Measurements from ENCODE around the gene ARFGAP2. TPM values are rescaled to one million over a fixed set of nuclear protein-coding genes. Genes with fewer than 3 reads are reported as not detected.

The ARFGAP2 gene
- total RNA-seq, 1 donor from 2014 or later: 110 TPM

DNA sequence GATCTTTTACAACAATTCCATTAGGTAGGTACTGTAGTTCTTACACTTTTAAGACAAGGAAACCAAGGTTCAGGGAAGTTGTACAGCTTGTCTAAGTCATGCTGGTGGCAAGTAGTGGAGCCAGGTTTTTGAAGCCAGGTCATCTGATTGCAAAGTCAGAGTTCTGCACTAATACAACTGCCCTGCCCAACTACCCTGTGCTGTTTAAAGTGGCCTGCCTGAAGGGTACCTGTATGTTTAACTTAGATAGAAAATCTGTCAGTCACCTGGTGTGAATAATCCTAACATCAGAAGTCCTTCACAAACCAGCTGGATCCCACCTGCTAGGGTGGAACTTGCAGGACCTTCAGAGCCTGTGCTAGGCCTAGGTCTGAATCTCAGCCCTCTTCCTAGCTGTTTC is 44.2 kb downstream of the ARFGAP2 start:
- H3K4me1 Mint-ChIP-seq: peaks cover 17% of the 10 kb centered on the region
- no peak overlapping the region for H3K4me3 Mint-ChIP-seq
- peaks cover 2% of the 10 kb centered on the region for H3K36me3 Mint-ChIP-seq (ENCODE audit: low read depth)
- TF ChIP-seq, protein P1, sequence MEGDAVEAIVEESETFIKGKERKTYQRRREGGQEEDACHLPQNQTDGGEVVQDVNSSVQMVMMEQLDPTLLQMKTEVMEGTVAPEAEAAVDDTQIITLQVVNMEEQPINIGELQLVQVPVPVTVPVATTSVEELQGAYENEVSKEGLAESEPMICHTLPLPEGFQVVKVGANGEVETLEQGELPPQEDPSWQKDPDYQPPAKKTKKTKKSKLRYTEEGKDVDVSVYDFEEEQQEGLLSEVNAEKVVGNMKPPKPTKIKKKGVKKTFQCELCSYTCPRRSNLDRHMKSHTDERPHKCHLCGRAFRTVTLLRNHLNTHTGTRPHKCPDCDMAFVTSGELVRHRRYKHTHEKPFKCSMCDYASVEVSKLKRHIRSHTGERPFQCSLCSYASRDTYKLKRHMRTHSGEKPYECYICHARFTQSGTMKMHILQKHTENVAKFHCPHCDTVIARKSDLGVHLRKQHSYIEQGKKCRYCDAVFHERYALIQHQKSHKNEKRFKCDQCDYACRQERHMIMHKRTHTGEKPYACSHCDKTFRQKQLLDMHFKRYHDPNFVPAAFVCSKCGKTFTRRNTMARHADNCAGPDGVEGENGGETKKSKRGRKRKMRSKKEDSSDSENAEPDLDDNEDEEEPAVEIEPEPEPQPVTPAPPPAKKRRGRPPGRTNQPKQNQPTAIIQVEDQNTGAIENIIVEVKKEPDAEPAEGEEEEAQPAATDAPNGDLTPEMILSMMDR (conservative IDR thresholded peaks at IDR 0.05): no peak
- no peak overlapping the region for H3K27ac Mint-ChIP-seq (ENCODE audit: unreplicated experiment)
- DNase-seq (ENCODE audit: low read depth, low spot score): no peak
- no peaks in the 10 kb centered on the region for H3K9me3 Mint-ChIP-seq
- no peaks in the 10 kb centered on the region for H3K27me3 Mint-ChIP-seq (ENCODE audit: low read depth)

DNA sequence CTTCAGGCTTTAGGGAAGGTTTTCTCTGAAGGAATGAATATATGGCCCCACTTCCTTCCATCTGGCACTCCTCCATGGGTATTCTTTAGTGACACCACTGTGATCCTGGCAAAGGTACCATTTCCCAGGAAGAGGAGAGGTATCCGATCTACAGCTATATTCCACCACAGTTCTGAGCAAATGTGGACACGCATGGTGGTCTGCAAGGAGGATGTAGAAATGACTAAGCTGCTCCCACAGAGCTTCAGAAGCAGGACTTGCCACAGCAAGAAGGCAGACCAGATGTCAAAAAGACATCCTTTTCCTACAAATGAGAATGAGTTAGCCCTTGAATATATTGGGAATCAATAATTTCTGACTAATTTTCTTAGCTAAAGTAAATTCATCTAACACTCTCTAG is 45.5 kb downstream of the ARFGAP2 start:
- Mint-ChIP-seq H3K9me3 (no peaks in the 10 kb centered on the region), H3K27me3 (ENCODE audit: low read depth) (no peaks in the 10 kb centered on the region), H3K4me3 (no peak overlapping the region), H3K4me1 (peaks cover 17% of the 10 kb centered on the region), H3K27ac (ENCODE audit: unreplicated experiment) (no peak overlapping the region), H3K36me3 (ENCODE audit: low read depth) (no peaks in the 10 kb centered on the region)
- DNase-seq (ENCODE audit: low read depth, low spot score): no peak
- TF ChIP-seq, protein P1 (conservative IDR thresholded peaks at IDR 0.05): no peak

DNA sequence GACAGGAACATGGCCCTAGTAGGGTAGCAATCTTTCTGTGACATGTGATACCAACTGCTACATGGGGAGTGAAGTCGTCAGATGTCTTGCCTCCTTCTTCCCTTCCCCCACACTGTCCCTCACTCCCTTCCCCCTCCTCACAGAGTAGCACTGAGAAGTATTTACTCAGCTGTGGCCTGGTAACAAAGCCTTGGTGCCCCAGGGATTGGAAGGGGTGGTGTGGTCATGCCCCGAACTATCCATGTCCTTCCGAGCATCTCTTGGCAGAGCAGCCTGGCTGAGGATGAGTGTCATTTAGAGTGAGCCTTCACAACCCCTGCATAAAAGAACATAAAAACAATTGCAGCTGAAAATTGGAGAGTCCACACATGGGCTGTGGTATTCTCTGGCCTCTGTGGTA is 46.1 kb downstream of the ARFGAP2 start:
- H3K27me3 Mint-ChIP-seq (ENCODE audit: low read depth): no peaks in the 10 kb centered on the region
- peak overlapping the region; percentile 64 for H3K27ac Mint-ChIP-seq (ENCODE audit: unreplicated experiment)
- peaks cover 17% of the 10 kb centered on the region for H3K4me1 Mint-ChIP-seq
- DNase-seq (ENCODE audit: low read depth, low spot score): no peak
- no peaks in the 10 kb centered on the region for H3K9me3 Mint-ChIP-seq
- TF ChIP-seq, protein P1 (conservative IDR thresholded peaks at IDR 0.05): no peak
- no peaks in the 10 kb centered on the region for H3K36me3 Mint-ChIP-seq (ENCODE audit: low read depth)
- H3K4me3 Mint-ChIP-seq: no peak overlapping the region

DNA sequence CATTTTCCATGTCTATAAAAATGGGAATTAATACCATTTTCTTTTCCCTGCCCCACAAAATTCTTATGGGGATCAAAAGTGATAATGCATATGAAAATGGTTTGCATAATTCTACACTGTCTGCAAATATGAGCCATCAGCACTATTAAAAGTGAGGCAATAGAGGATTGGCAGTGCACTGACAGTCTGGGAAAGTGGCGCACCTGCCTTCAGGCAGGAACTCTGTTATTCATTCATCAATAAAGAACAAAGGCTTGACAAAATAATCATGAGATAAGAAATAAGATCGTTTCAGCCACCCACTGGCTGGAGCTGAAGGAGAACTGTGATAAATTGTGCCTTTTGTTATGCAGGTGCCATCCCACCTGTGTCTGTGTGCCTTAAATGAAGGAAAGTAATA is 49.5 kb downstream of the ARFGAP2 start:
- DNase-seq (ENCODE audit: low read depth, low spot score): no peak
- TF ChIP-seq, protein P1 (conservative IDR thresholded peaks at IDR 0.05): no peak
- H3K4me3 Mint-ChIP-seq: no peak overlapping the region
- no peak overlapping the region for H3K27ac Mint-ChIP-seq (ENCODE audit: unreplicated experiment)
- no peaks in the 10 kb centered on the region for H3K36me3 Mint-ChIP-seq (ENCODE audit: low read depth)
- H3K27me3 Mint-ChIP-seq (ENCODE audit: low read depth): no peaks in the 10 kb centered on the region
- H3K4me1 Mint-ChIP-seq: peaks cover 21% of the 10 kb centered on the region
- no peaks in the 10 kb centered on the region for H3K9me3 Mint-ChIP-seq

DNA sequence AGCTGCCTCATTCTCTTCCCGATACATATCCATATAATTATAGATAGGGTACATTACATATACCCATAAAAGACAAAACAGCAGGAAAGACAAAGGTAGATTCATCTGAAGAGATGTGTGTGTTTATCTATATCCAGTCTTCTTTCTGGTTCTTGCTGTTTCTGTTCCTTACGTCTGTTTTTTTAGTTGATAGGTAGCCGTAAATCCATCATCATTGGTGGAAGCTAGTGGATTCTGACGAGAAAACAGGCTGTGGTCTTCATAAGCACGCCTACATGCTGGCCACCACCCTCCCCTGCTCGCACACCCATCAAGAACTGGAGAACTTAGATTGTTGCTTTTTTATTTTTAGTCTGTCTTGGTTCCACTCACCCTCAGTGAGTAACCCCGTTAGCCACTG is 51.6 kb downstream of the ARFGAP2 start:
- TF ChIP-seq, protein P1 (conservative IDR thresholded peaks at IDR 0.05): no peak
- H3K9me3 Mint-ChIP-seq: no peaks in the 10 kb centered on the region
- no peak for DNase-seq (ENCODE audit: low read depth, low spot score)
- H3K4me1 Mint-ChIP-seq: peaks cover 8% of the 10 kb centered on the region
- H3K36me3 Mint-ChIP-seq (ENCODE audit: low read depth): no peaks in the 10 kb centered on the region
- H3K27me3 Mint-ChIP-seq (ENCODE audit: low read depth): no peaks in the 10 kb centered on the region
- no peak overlapping the region for H3K4me3 Mint-ChIP-seq
- no peak overlapping the region for H3K27ac Mint-ChIP-seq (ENCODE audit: unreplicated experiment)

DNA sequence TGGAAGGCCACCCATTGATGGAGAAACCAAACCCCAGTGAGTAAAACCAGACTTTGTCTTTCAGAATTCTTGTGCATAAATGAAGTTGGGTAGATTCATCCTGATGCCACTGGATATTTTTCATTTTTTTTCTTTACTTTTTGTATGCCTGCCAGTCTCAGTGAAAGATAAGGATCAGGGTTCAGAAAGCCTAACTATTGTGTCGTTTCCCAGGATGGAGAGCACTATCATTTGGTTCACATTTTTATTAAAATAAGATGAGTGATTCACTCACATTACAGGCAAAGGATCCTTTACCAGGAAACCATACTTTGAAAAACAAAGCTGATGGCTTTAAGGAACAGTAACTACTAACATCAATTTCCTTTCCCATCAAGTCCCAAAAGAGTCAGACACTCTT is 52.0 kb downstream of the ARFGAP2 start:
- Mint-ChIP-seq H3K4me3 (no peak overlapping the region), H3K36me3 (ENCODE audit: low read depth) (no peaks in the 10 kb centered on the region), H3K27me3 (ENCODE audit: low read depth) (no peaks in the 10 kb centered on the region), H3K9me3 (no peaks in the 10 kb centered on the region), H3K27ac (ENCODE audit: unreplicated experiment) (no peak overlapping the region), H3K4me1 (peaks cover 11% of the 10 kb centered on the region)
- DNase-seq (ENCODE audit: low read depth, low spot score): no peak
- TF ChIP-seq, protein P1 (conservative IDR thresholded peaks at IDR 0.05): no peak
